Measurements from ENCODE around the gene SSU72. TPM values are rescaled to one million over a fixed set of nuclear protein-coding genes. Genes with fewer than 3 reads are reported as not detected.
A peak's percentile ranks its signal among the peaks of the same experiment; 100 is the strongest.
"Not testable (repeated sequence)": the region's sequence is repeated elsewhere in the genome, so short reads cannot be mapped to it uniquely, and the experiment has no call there.

The SSU72 gene
- total RNA-seq, 1 donor from 2014 or later: 116 TPM

- not testable (repeated sequence) for ATAC-seq
- peak; percentile 11 for DNase-seq (ENCODE audit: missing footprints)
Measured at GRCh38 chr1:1494311-1494710, 80.4 kb downstream of the SSU72 start.

More at GRCh38 chr1:1494311-1494710, 80.4 kb downstream of the SSU72 start:
- intact Hi-C loops (cut with DNase I): not testable (repeated sequence)

Other genes with a start within 250 kb of the SSU72 start
- 0.51 TPM for gene TAS1R3, start 243.6 kb downstream of the SSU72 start, total RNA-seq
- gene DVL1, start 225.4 kb downstream of the SSU72 start, total RNA-seq: 119 TPM
- 21.8 TPM for gene MXRA8, start 216.3 kb downstream of the SSU72 start, total RNA-seq
- 265 TPM for gene AURKAIP1, start 199.7 kb downstream of the SSU72 start, total RNA-seq
- gene CCNL2, start 175.5 kb downstream of the SSU72 start, total RNA-seq: 49.4 TPM
- gene MRPL20, start 167.6 kb downstream of the SSU72 start, total RNA-seq: 140 TPM
- 3.0 TPM for gene ANKRD65, start 153.6 kb downstream of the SSU72 start, total RNA-seq
- 20.5 TPM for gene VWA1, start 139.2 kb downstream of the SSU72 start, total RNA-seq
- gene ATAD3C, start 125.2 kb downstream of the SSU72 start, total RNA-seq: 1.8 TPM
- gene ATAD3B, start 103.1 kb downstream of the SSU72 start, total RNA-seq: 9.0 TPM
- 17.9 TPM for gene ATAD3A, start 62.7 kb downstream of the SSU72 start, total RNA-seq
- 6.9 TPM for gene TMEM240, start 34.2 kb downstream of the SSU72 start, total RNA-seq
- 3.0 TPM for gene FNDC10, start 25.3 kb upstream of the SSU72 start, total RNA-seq
- gene MIB2, start 40.6 kb upstream of the SSU72 start, total RNA-seq: 103 TPM
- gene MMP23B, start 57.3 kb upstream of the SSU72 start, total RNA-seq: 36.2 TPM
- 24.0 TPM for gene CDK11B, start 84.1 kb upstream of the SSU72 start, total RNA-seq
- 20.3 TPM for gene SLC35E2B, start 117.9 kb upstream of the SSU72 start, total RNA-seq
- 20.8 TPM for gene CDK11A, start 149.5 kb upstream of the SSU72 start, total RNA-seq
- gene NADK, start 203.6 kb upstream of the SSU72 start, total RNA-seq: 26.9 TPM

Measured in Right ventricle myocardium inferior (tissue), 1 donor.